OCI-LY3 (cell line): ENCODE measurements around the gene ANP32D.
"Not testable (repeated sequence)": the region's sequence is repeated elsewhere in the genome, so short reads cannot be mapped to it uniquely, and the experiment has no call there.

Source experiments
- H2AFZ ChIP-seq: fragments of 200-600, 300-600 bp; shearing (Covaris generic); 2 replicates; pipeline ENCODE4 v1.6.0; 2014; ENCODE audit warnings: antibody characterized with exemption, low read depth, low read length
- H3K27ac ChIP-seq: fragments of 200-600, 300-600 bp; sonication (generic); 2 replicates; pipeline ENCODE4 v1.5.1; 2014; ENCODE audit warnings: mild to moderate bottlenecking, low read length, moderate library complexity, mixed read lengths
- H3K27me3 ChIP-seq: fragments of 200-600, 300-600 bp; sonication (generic); 2 replicates; pipeline ENCODE4 v1.6.1; 2014; ENCODE audit warnings: low read depth, low read length, mixed read lengths
- H3K36me3 ChIP-seq: fragments of 200-600, 300-600 bp; sonication (generic); replicated peaks from 2 replicates; pipeline ENCODE3; 2014; ENCODE audit warnings: low read depth, low read length, mixed read lengths
- H3K4me1 ChIP-seq: fragments of 300-600, 200-600 bp; sonication (generic); 2 replicates; pipeline ENCODE4 v1.6.1; 2014; ENCODE audit warnings: low read length, mixed read lengths
- H3K4me2 ChIP-seq: fragments of 200-600, 300-600 bp; sonication (generic); 2 replicates; pipeline ENCODE4 v1.6.1; 2014; ENCODE audit warnings: low read length, mixed read lengths
- H3K4me3 ChIP-seq: fragments of 300-600, 200-600 bp; sonication (generic); 2 replicates; pipeline ENCODE4 v1.5.1; 2014; ENCODE audit warnings: antibody characterized with exemption, mild to moderate bottlenecking, low read length, moderate library complexity
- H3K79me2 ChIP-seq: fragments of 300-600, 200-600 bp; shearing (Covaris generic); 2 replicates; pipeline ENCODE4 v1.6.1; 2014; ENCODE audit warnings: mild to moderate bottlenecking, low read length, mixed read lengths
- H3K9ac ChIP-seq: fragments of 300-600, 200-600 bp; shearing (Covaris generic); 2 replicates; pipeline ENCODE4 v1.6.0; 2014; ENCODE audit warnings: mild to moderate bottlenecking, low read length, moderate library complexity
- H3K9me3 ChIP-seq: fragments of 200-600, 300-600 bp; shearing (Covaris generic); 2 replicates; pipeline ENCODE4 v1.6.1; 2014; ENCODE audit warnings: low read length, mixed read lengths; ENCODE audit not compliant: insufficient read depth
- H4K20me1 ChIP-seq: fragments of 200-600, 300-600 bp; sonication (generic); 2 replicates; pipeline ENCODE4 v1.6.1; 2016; ENCODE audit warnings: low read length, mixed read lengths; ENCODE audit not compliant: insufficient read depth
- EZH2phosphoT487 ChIP-seq: fragments of 200-600 bp; shearing (Covaris generic); IDR thresholded peaks from 2 replicates; pipeline ENCODE4 v1.6.1; 2018; ENCODE audit warnings: antibody characterized with exemption, mixed run types, low read depth
- TF ChIP-seq, protein P1 (sequence below): fragments of 200-600, 300-600 bp; sonication (generic); IDR thresholded peaks from 2 replicates; pipeline ENCODE4 v1.5.1; 2014; ENCODE audit warnings: antibody characterized with exemption, low read length, low read depth

ANP32D gene

DNA sequence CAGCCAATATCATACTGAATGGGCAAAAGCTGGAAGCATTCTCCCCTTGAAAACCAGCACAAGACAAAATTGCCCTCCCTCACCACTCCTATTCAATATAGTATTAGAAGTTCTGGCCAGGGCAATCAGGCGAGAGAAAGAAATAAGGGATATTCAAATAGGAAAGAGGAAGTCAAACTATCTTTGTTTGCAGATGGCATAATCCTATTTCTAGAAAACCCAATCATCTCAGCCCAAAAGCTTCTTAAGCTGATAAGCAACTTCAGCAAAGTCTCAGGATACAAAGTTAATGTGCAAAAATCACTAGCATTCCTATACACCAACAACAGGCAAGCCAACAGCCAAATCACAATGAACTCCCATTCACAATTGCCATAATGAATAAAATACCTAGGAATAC is 21.0 kb upstream of the ANP32D start:
- Histone ChIP-seq H2AFZ (no peak overlapping the region), H3K27me3 (no peaks in the 10 kb centered on the region), H3K4me2 (no peak overlapping the region), H3K79me2 (no peaks in the 10 kb centered on the region), H3K4me3 (no peak overlapping the region), H3K9me3 (no peaks in the 10 kb centered on the region; the same call in 1 of the 2 replicates), H3K9ac (no peak overlapping the region), H3K27ac (no peak overlapping the region), H4K20me1 (no peaks in the 10 kb centered on the region), H3K4me1 (peaks cover 1% of the 10 kb centered on the region), H3K36me3 (no peaks in the 10 kb centered on the region)
- TF ChIP-seq, protein P1, sequence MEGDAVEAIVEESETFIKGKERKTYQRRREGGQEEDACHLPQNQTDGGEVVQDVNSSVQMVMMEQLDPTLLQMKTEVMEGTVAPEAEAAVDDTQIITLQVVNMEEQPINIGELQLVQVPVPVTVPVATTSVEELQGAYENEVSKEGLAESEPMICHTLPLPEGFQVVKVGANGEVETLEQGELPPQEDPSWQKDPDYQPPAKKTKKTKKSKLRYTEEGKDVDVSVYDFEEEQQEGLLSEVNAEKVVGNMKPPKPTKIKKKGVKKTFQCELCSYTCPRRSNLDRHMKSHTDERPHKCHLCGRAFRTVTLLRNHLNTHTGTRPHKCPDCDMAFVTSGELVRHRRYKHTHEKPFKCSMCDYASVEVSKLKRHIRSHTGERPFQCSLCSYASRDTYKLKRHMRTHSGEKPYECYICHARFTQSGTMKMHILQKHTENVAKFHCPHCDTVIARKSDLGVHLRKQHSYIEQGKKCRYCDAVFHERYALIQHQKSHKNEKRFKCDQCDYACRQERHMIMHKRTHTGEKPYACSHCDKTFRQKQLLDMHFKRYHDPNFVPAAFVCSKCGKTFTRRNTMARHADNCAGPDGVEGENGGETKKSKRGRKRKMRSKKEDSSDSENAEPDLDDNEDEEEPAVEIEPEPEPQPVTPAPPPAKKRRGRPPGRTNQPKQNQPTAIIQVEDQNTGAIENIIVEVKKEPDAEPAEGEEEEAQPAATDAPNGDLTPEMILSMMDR: no peak
- no peak for TF ChIP-seq EZH2phosphoT487

DNA sequence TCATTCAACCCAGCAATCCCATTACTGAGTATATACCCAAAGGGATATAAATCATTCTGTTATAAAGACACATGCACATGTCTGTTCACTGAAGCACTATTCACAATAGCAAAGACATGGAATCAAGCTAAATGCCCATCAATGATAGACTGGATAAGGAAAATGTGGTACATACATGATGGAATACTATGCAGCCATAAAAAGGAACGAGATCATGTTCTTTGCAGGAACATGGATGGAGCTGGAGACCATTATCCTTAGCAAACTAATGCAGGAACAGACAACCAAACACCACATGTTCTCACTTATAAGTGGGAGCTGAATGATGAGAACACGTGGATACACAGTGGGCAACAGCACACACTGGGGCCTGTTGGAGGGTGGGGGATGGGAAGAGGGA is 19.4 kb upstream of the ANP32D start:
- not testable (repeated sequence) for H3K79me2 ChIP-seq, H2AFZ ChIP-seq, H3K9me3 ChIP-seq, H3K4me2 ChIP-seq, H3K4me1 ChIP-seq, H3K27ac ChIP-seq, H3K9ac ChIP-seq, H4K20me1 ChIP-seq, H3K27me3 ChIP-seq, H3K36me3 ChIP-seq, H3K4me3 ChIP-seq

DNA sequence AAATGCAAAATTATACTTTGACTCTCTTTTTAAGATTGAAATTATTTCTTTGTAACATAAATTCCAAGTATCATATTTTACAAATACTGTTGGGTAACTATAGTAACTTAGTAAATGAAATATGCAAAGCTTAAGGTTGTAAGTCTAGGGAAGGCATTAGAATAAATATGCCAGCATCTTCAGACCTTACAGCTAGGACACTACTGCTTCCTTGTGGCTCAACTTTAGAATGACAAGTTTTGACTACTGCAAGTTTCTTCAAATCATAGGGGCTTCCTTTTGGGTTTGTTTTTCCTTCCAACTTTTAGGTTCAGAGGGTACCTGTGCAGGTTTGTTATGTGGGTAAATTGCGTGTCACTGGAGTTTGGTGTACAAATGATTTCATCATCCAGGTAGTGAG is 17.7 kb upstream of the ANP32D start:
- Histone ChIP-seq H3K4me2 (no peak overlapping the region), H3K4me1 (peaks cover 6% of the 10 kb centered on the region), H3K36me3 (no peaks in the 10 kb centered on the region), H3K27me3 (no peaks in the 10 kb centered on the region), H3K4me3 (no peak overlapping the region), H3K9ac (no peak overlapping the region), H4K20me1 (no peaks in the 10 kb centered on the region), H3K9me3 (no peaks in the 10 kb centered on the region; the same call in 1 of the 2 replicates), H2AFZ (no peak overlapping the region), H3K27ac (no peak overlapping the region), H3K79me2 (no peaks in the 10 kb centered on the region)
- no peak for TF ChIP-seq EZH2phosphoT487
- TF ChIP-seq, protein P1: peak; percentile 42

DNA sequence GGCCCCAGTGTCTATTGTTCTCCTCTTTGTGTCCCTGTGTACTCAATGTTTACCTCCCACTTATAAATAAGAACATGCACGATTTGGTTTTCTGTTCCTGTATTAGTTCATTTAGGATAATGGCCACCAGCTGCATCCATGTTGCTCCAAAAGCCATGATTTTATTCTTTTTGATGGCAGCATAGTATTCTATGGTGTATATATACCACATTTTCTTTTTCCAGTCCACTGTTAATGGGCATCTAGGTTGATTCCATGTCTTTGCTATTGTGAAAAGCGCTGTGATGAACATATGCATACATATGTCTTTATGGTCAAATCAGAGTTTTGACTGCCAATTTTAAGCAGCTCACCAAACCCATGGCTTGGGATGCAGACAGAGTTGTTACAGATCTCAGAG is 17.2 kb upstream of the ANP32D start:
- Histone ChIP-seq H3K27ac (no peak overlapping the region), H3K9ac (no peak overlapping the region), H3K4me1 (peaks cover 6% of the 10 kb centered on the region), H3K79me2 (no peaks in the 10 kb centered on the region), H2AFZ (no peak overlapping the region), H3K4me2 (no peak overlapping the region), H3K27me3 (no peaks in the 10 kb centered on the region), H3K36me3 (no peaks in the 10 kb centered on the region), H3K4me3 (no peak overlapping the region), H3K9me3 (no peaks in the 10 kb centered on the region), H4K20me1 (no peaks in the 10 kb centered on the region)
- TF ChIP-seq, protein P1: no peak
- TF ChIP-seq EZH2phosphoT487: no peak

DNA sequence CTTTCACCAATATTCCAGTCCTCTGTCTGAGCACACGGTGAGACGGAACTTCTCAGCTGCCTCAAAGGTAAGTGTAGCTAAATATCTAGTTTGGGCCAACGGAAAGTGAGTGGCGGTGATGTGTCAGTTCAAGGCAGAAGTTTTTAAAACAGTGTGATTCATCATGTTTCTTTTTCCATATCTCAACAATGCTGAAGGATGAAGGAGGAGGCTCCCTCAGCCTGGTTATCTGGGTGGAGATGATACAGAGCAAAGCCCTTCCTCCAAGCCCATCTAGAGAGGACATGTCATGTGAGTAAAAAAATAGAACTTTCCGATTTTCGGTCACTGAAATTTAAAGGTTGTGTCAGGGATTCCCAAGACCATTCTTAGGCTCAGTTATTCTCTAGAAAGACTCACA is 13.1 kb upstream of the ANP32D start:
- TF ChIP-seq, protein P1: no peak
- Histone ChIP-seq H3K79me2 (no peaks in the 10 kb centered on the region), H2AFZ (no peak overlapping the region), H3K4me3 (no peak overlapping the region), H3K9ac (no peak overlapping the region), H3K27ac (no peak overlapping the region), H3K4me2 (no peak overlapping the region), H3K9me3 (no peaks in the 10 kb centered on the region), H3K4me1 (peaks cover 6% of the 10 kb centered on the region), H3K36me3 (no peaks in the 10 kb centered on the region), H4K20me1 (no peaks in the 10 kb centered on the region), H3K27me3 (no peaks in the 10 kb centered on the region)

DNA sequence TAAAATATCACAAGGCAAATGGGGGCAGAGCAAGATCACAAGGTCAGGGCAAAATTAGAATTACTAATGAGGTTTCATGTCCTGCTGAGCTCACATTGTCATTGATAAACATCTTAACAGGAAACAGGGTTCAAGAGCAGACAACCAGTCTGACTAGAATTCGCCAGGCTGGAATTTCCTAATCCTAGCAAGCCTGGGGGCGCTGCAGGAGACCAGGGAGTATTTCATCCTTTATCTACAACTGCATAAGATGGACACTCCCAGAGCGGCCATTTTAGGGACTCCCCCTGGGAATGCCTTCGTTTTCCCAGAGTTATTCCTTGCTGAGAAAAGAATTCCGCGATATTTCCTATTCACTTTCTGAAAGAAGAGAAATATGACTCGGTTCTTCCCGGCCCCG is 3.3 kb upstream of the ANP32D start:
- not testable (repeated sequence) for H3K9me3 ChIP-seq, H3K4me3 ChIP-seq, H4K20me1 ChIP-seq, H3K27ac ChIP-seq, H3K36me3 ChIP-seq, H2AFZ ChIP-seq, H3K9ac ChIP-seq, H3K4me1 ChIP-seq, H3K27me3 ChIP-seq, H3K79me2 ChIP-seq, H3K4me2 ChIP-seq
